Astrocyte (in vitro differentiated cells and primary cell): ENCODE data around the gene SMLR1. TPM values are rescaled to one million over a fixed set of nuclear protein-coding genes. Genes with fewer than 3 reads are reported as not detected.

ENCODE experiments used
- DNase-seq: peaks from one replicate; pipeline ENCODE4 v3.0.0-alpha.2; 2010; ENCODE audit warnings: low read depth
- FAIRE-seq: peaks from 2 replicates; lab custom pipeline; 2011; peaks lifted over from hg19 to GRCh38; lab: Jason Lieb, UNC
- H2AFZ ChIP-seq: 2 replicates; pipeline ENCODE4 v1.6.0; 2012; ENCODE audit warnings: low read depth, low read length, inconsistent platforms
- H3K27ac ChIP-seq: 2 replicates; pipeline ENCODE4 v1.5.1; 2011; ENCODE audit warnings: low read depth, low read length, inconsistent platforms
- H3K27me3 ChIP-seq: 2 replicates; pipeline ENCODE4 v1.6.0; 2011; ENCODE audit warnings: low read length, inconsistent platforms; ENCODE audit not compliant: insufficient read depth
- H3K36me3 ChIP-seq: 2 replicates; pipeline ENCODE4 v1.5.1; 2011; ENCODE audit warnings: low read length, inconsistent platforms; ENCODE audit not compliant: insufficient read depth
- H3K4me1 ChIP-seq: 2 replicates; pipeline ENCODE4 v1.5.1; 2011; ENCODE audit warnings: low read length, inconsistent platforms; ENCODE audit not compliant: insufficient read depth
- H3K4me2 ChIP-seq: 2 replicates; pipeline ENCODE4 v1.6.0; 2012; ENCODE audit warnings: low read length, inconsistent platforms
- H3K4me3 ChIP-seq: 2 replicates; pipeline ENCODE4 v1.5.1; 2011; ENCODE audit warnings: low read depth, mild to moderate bottlenecking, low read length, inconsistent platforms; ENCODE audit not compliant: insufficient read depth
- H3K79me2 ChIP-seq: 2 replicates; pipeline ENCODE4 v1.6.0; 2012; ENCODE audit warnings: mild to moderate bottlenecking, low read length, inconsistent platforms; ENCODE audit not compliant: insufficient read depth
- H3K9ac ChIP-seq: 2 replicates; pipeline ENCODE4 v1.6.0; 2012; ENCODE audit warnings: mild to moderate bottlenecking, low read length, inconsistent platforms
- H3K9me3 ChIP-seq: 2 replicates; pipeline ENCODE4 v1.5.1; 2012; ENCODE audit warnings: low read depth, mild to moderate bottlenecking, low read length, inconsistent platforms; ENCODE audit not compliant: insufficient read depth
- H4K20me1 ChIP-seq: 2 replicates; pipeline ENCODE4 v1.6.0; 2012; ENCODE audit warnings: low read length, inconsistent platforms; ENCODE audit not compliant: insufficient read depth
- H3K27ac Mint-ChIP-seq: one replicate; pipeline ENCODE4 v1.8.0; 2021; ENCODE audit warnings: mild to moderate bottlenecking, mixed read lengths; ENCODE audit not compliant: unreplicated experiment
- H3K27me3 Mint-ChIP-seq: one replicate; pipeline ENCODE4 v1.8.0; 2021; ENCODE audit warnings: low read depth, mixed read lengths; ENCODE audit not compliant: unreplicated experiment
- H3K36me3 Mint-ChIP-seq: one replicate; pipeline ENCODE4 v1.8.0; 2021; ENCODE audit warnings: low read depth, mixed read lengths; ENCODE audit not compliant: unreplicated experiment
- H3K4me1 Mint-ChIP-seq: one replicate; pipeline ENCODE4 v1.8.0; 2021; ENCODE audit warnings: low read depth, mixed read lengths; ENCODE audit not compliant: unreplicated experiment
- H3K4me3 Mint-ChIP-seq: one replicate; pipeline ENCODE4 v1.8.0; 2021; ENCODE audit warnings: mild to moderate bottlenecking, moderate library complexity, mixed read lengths; ENCODE audit not compliant: unreplicated experiment
- H3K9me3 Mint-ChIP-seq: one replicate; pipeline ENCODE4 v1.8.0; 2021; ENCODE audit warnings: mild to moderate bottlenecking, mixed read lengths; ENCODE audit not compliant: unreplicated experiment
- CTCF ChIP-seq: IDR thresholded peaks from 2 replicates; pipeline ENCODE4 v1.5.1; 2011; ENCODE audit warnings: low read depth, mild to moderate bottlenecking, inconsistent platforms, low read length, moderate library complexity; ENCODE audit not compliant: insufficient read depth
- EZH2 ChIP-seq: IDR thresholded peaks from 2 replicates; pipeline ENCODE4 v1.6.1; 2012; ENCODE audit warnings: mild to moderate bottlenecking, low read length, inconsistent platforms; ENCODE audit not compliant: insufficient read depth
- total RNA-seq: library from RNA; stranded (reverse); gene quantifications from 2 replicates; pipeline ENCODE4 v1.2.1, GENCODE V29; 2021

The SMLR1 gene
- total RNA-seq, 1 donor from 2014 or later = not detected

- Histone ChIP-seq H3K9ac (no peak overlapping the region), H3K27ac (no peak overlapping the region), H3K4me1 (no peaks in the 10 kb centered on the region), H3K36me3 (no peaks in the 10 kb centered on the region), H3K79me2 (no peaks in the 10 kb centered on the region), H2AFZ (no peak overlapping the region), H3K4me2 (no peak overlapping the region), H3K4me3 (no peak overlapping the region), H3K9me3 (no peaks in the 10 kb centered on the region), H4K20me1 (no peaks in the 10 kb centered on the region), H3K27me3 (no peaks in the 10 kb centered on the region)
- H3K27ac Mint-ChIP-seq = no peak overlapping the region
- TF ChIP-seq CTCF (no peak), EZH2 (no peak)
- H3K4me1 Mint-ChIP-seq = peaks cover 17% of the 10 kb centered on the region
- no peak overlapping the region for H3K4me3 Mint-ChIP-seq
- H3K36me3 Mint-ChIP-seq = peaks cover 5% of the 10 kb centered on the region
- FAIRE-seq (no peak), DNase-seq (no peak)
- no peaks in the 10 kb centered on the region for H3K9me3 Mint-ChIP-seq
- H3K27me3 Mint-ChIP-seq = no peaks in the 10 kb centered on the region
These were observed 42.5 kb downstream of the SMLR1 start for GRCh38 chr6:130869681-130870080.

DNA sequence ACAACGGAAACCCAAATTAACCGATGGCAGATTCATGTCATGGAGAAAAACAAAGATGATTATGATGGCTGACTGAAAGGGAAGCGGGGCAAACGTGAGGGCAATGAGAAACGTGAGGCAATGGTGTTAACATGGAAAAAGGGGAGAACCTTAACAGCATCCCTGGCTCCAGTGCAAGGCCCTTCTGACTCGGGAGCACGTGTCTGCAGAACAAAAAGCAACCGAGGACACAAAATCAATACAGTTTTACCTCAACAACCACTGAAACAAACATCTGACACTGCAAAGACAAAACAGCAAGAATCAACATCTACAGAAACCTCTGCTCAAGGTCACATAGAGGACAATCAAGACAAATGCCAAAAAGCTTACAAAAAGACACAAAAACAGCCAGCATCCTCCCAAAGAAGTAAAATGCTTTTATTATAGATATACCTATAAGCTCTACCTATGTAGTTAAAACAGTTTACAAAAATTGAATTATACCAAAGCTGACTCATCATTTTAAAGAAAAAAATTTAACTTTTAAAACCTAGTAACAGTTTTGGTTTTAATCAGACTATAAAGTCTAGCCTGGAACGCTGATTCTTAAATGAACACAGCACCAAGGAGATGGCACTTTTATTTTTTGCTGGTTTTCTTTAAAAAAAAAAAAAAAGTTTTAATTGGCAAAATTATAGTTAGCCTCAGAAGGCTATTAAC lies 43.1 kb downstream of the SMLR1 start:
- TF ChIP-seq CTCF = no peak
- no peak for TF ChIP-seq EZH2
- H3K4me1 ChIP-seq = no peaks in the 10 kb centered on the region
- DNase-seq = no peak
- no peak overlapping the region for H3K27ac Mint-ChIP-seq
- H3K4me3 Mint-ChIP-seq = no peak overlapping the region
- H3K79me2 ChIP-seq = no peaks in the 10 kb centered on the region
- no peak overlapping the region for H3K4me2 ChIP-seq
- no peak overlapping the region for H3K27ac ChIP-seq
- no peaks in the 10 kb centered on the region for H3K27me3 Mint-ChIP-seq
- no peaks in the 10 kb centered on the region for H3K27me3 ChIP-seq
- peaks cover 5% of the 10 kb centered on the region for H3K36me3 Mint-ChIP-seq
- H3K9me3 Mint-ChIP-seq = no peaks in the 10 kb centered on the region
- H3K36me3 ChIP-seq = no peaks in the 10 kb centered on the region
- no peak overlapping the region for H3K9ac ChIP-seq
- H3K9me3 ChIP-seq = no peaks in the 10 kb centered on the region
- H4K20me1 ChIP-seq = no peaks in the 10 kb centered on the region
- H2AFZ ChIP-seq = no peak overlapping the region
- no peak for FAIRE-seq
- peaks cover 17% of the 10 kb centered on the region for H3K4me1 Mint-ChIP-seq
- no peak overlapping the region for H3K4me3 ChIP-seq
